ENCODE results near the gene RUFY3. TPM values are rescaled to one million over a fixed set of nuclear protein-coding genes. Genes with fewer than 3 reads are reported as not detected.

The RUFY3 gene
- total and polyA plus RNA-seq, 4 donors = 17.2 to 122 (median 43.2) TPM

GRCh38 chr4:70712604-70713452 lies 8.9 kb upstream of the RUFY3 start:
- H3K36me3 ChIP-seq (ENCODE audit: control insufficient read depth in 4 of 4, insufficient read depth in 4 of 4, low read length in 4 of 4) = no peaks in the 10 kb centered on the region
- TF ChIP-seq, protein P1, sequence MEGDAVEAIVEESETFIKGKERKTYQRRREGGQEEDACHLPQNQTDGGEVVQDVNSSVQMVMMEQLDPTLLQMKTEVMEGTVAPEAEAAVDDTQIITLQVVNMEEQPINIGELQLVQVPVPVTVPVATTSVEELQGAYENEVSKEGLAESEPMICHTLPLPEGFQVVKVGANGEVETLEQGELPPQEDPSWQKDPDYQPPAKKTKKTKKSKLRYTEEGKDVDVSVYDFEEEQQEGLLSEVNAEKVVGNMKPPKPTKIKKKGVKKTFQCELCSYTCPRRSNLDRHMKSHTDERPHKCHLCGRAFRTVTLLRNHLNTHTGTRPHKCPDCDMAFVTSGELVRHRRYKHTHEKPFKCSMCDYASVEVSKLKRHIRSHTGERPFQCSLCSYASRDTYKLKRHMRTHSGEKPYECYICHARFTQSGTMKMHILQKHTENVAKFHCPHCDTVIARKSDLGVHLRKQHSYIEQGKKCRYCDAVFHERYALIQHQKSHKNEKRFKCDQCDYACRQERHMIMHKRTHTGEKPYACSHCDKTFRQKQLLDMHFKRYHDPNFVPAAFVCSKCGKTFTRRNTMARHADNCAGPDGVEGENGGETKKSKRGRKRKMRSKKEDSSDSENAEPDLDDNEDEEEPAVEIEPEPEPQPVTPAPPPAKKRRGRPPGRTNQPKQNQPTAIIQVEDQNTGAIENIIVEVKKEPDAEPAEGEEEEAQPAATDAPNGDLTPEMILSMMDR (IDR thresholded peaks at IDR 0.05; ENCODE audit: control extremely low read depth, extremely low read depth) = no peak
- H3K4me1 ChIP-seq (ENCODE audit: control insufficient read depth in 5 of 5, insufficient read depth in 5 of 5, low read length in 5 of 5) = peaks cover 0 to 5% (median 0%) of the 10 kb centered on the region in 5 donors
- DNase-seq = no peak
- no peak overlapping the region for H3K4me3 ChIP-seq
- H3K27me3 ChIP-seq (ENCODE audit: control insufficient read depth in 3 of 3, insufficient read depth in 3 of 3, low read length in 2 of 3) = no peaks in the 10 kb centered on the region
- no peaks in the 10 kb centered on the region for H3K9me3 ChIP-seq (ENCODE audit: control insufficient read depth in 4 of 4, insufficient read depth in 3 of 4, low read length in 3 of 4)
- H3K27ac ChIP-seq (ENCODE audit: low read depth in 1 of 2, low read length in 1 of 2) = no peak overlapping the region
- ATAC-seq (ENCODE audit: insufficient read depth, low FRiP score) = no peak
- 61 to 80% methylated on average over 7 of the region's 7 CpGs for WGBS, 2 donors
- H3K9ac ChIP-seq (ENCODE audit: insufficient read depth in 1 of 2, low read length in 2 of 2) = no peak overlapping the region

- 60 to 63% methylated on average over 7 of the region's 7 CpGs for WGBS, 2 donors
- H3K4me3 ChIP-seq = no peak overlapping the region
- H3K9me3 ChIP-seq (ENCODE audit: control insufficient read depth in 4 of 4, insufficient read depth in 3 of 4, low read length in 3 of 4) = no peaks in the 10 kb centered on the region
- no peaks in the 10 kb centered on the region for H3K27me3 ChIP-seq (ENCODE audit: control insufficient read depth in 3 of 3, insufficient read depth in 3 of 3, low read length in 2 of 3)
- peaks cover 0 to 5% (median 0%) of the 10 kb centered on the region in 5 donors for H3K4me1 ChIP-seq (ENCODE audit: control insufficient read depth in 5 of 5, insufficient read depth in 5 of 5, low read length in 5 of 5)
- H3K9ac ChIP-seq (ENCODE audit: insufficient read depth in 1 of 2, low read length in 2 of 2) = no peak overlapping the region
- H3K27ac ChIP-seq (ENCODE audit: low read depth in 1 of 2, low read length in 1 of 2) = no peak overlapping the region
- H3K36me3 ChIP-seq (ENCODE audit: control insufficient read depth in 4 of 4, insufficient read depth in 4 of 4, low read length in 4 of 4) = no peaks in the 10 kb centered on the region
- no peak for DNase-seq
- TF ChIP-seq, protein P1 (IDR thresholded peaks at IDR 0.05; ENCODE audit: control extremely low read depth, extremely low read depth) = no peak
- ATAC-seq (ENCODE audit: insufficient read depth, low FRiP score) = no peak
Observed at GRCh38 chr4:70713453-70714078, 8.2 kb upstream of the RUFY3 start.

- Histone ChIP-seq H3K27ac (ENCODE audit: low read depth in 1 of 2, low read length in 1 of 2) (peak overlapping the region in 1 of 2 donors; percentile 35), H3K4me1 (ENCODE audit: control insufficient read depth in 5 of 5, insufficient read depth in 5 of 5, low read length in 5 of 5) (peaks cover 0 to 5% (median 0%) of the 10 kb centered on the region in 5 donors), H3K27me3 (ENCODE audit: control insufficient read depth in 3 of 3, insufficient read depth in 3 of 3, low read length in 2 of 3) (no peaks in the 10 kb centered on the region), H3K9me3 (ENCODE audit: control insufficient read depth in 4 of 4, insufficient read depth in 3 of 4, low read length in 3 of 4) (no peaks in the 10 kb centered on the region), H3K36me3 (ENCODE audit: control insufficient read depth in 4 of 4, insufficient read depth in 4 of 4, low read length in 4 of 4) (no peaks in the 10 kb centered on the region), H3K4me3 (no peak overlapping the region), H3K9ac (ENCODE audit: insufficient read depth in 1 of 2, low read length in 2 of 2) (no peak overlapping the region)
- ATAC-seq (ENCODE audit: insufficient read depth, low FRiP score) (no peak), DNase-seq (no peak)
- TF ChIP-seq, protein P1 (IDR thresholded peaks at IDR 0.05; ENCODE audit: control extremely low read depth, extremely low read depth) = no peak
- 66 to 83% methylated on average over 5 of the region's 5 CpGs for WGBS, 2 donors
Observed at GRCh38 chr4:70714079-70714887, 7.5 kb upstream of the RUFY3 start.

Data from lung (tissue), 12 donors.